GM19099 (cell line): Measurements from ENCODE around the gene AMH.

Experiments used
- POLR2A ChIP-seq: IDR thresholded peaks from 3 replicates; pipeline ENCODE4 v1.6.1; 2011; ENCODE audit warnings: low read depth; ENCODE audit not compliant: insufficient read length; ENCODE audit errors: extremely low read depth

The AMH gene

DNA sequence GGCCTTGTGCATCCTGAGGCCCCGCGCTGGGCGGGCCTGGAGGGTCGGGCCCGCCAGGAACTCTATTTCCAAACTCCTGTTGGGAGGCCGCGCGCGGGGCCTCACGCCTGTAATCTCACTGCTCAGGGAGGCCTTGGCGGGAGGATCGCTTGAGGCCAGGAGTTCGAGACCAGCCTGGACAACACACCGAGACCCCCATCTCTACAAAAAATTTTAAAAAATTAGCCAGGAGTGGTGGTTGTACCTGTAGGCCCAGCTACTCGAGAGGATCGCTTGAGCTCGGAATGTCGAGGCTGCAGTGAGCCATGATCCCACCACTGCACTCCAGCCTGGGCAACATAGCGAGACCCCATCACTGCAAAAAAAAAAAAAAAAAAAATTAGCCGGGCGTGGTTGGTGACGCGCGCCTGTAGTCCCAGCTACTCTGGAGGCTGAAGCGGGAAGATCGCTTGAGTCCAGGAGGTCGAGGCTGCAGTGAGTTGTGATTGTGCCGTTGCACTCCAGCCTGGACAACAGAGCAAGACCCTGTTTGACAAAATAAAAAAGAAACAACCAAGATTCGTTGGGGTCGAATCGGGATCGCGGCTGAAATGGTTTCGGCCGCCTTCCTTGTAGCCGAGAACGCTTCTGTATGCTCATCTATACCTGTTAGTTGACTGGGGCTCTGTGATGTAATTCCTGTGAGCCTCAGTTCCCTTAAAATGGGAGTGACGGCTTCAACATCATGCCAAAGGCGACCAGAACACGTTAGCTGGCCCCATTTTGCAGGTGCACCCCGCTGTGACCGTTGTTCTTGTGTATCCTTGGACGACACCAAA, 11.9 kb upstream of the AMH start:
- TF ChIP-seq POLR2A = no peak

DNA sequence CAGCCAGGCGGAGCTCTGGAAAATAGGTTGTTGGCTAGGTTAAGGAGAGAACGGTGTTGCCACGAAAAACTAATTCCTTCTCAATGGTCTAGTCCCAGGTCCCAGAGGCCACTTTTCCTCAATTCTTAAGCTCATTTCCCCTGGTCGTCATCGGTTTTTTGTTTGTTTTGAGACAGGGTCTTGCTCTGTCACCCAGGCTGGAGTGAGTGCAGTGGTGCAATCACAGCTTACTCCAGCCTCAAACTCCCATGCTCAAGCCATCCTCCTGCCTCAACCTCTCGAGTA, 11.3 kb upstream of the AMH start:
- TF ChIP-seq POLR2A = no peak

DNA sequence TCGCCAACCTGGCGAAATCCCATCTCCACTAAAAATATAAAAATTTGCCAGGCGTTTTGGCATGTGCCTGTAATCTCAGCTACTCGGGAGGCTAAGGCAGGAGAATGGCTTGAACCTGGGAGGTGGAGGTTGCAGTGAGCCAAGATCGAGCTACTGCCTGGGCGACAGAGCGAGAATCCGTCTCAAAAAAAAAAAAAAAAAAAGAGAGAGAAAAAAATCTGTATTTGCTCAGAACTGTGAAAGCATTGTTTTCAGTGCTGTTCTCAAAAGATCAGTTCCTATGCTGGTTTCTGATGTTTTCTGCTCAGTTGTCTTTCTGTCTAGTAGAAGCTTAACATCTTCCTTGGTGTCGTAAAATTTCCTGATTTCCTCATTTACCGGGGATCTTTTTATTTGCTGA, 9.9 kb upstream of the AMH start:
- no peak for TF ChIP-seq POLR2A

DNA sequence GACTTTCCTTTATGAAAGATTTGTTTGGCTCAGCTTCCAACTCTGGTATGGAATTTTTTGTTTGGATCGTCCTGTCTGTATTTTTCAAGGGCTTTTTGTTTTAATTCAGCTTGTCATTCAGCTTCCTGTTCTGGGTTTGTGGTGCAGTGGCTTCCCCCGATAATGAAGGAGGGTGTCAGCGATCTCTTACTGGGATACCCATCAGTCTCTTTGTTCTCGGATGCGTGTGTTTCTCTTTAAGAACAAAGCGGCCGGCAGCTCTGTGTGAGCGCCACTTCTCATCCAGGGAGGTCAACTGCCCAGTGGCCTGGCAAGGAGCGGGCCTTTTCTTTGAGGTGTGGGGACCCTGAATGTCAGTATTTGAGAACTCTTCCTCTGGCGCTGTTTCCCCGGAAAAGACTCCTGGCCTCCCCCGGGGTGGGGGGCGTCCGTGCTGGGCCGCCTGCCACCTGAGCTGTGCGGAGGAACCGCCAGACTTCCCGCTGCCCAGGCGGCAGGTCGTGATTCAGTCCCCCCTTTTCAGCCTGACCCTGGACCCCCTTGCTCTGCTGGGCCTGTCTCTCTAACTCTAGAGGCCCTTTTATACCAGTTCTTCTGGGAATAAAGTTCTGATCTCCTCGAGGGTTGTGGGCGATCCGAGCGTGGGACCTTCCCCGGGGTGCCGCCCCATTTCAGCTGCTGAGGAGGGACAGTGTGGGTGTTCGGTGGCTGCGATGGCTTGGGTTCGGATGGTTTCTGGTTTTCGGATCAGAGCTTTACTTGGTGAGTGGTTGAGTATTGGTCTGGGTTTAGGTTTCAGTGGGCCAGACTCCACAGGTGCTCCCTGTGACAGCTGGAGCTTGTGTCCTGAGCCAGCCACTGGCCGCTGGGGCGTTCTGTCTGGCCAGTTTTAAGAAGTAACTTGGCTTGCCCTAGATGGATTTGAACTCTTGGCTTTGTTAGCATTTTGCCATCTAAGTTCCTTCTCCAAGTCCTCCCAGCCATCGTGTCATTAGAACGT, 9.1 kb upstream of the AMH start:
- no peak for TF ChIP-seq POLR2A

DNA sequence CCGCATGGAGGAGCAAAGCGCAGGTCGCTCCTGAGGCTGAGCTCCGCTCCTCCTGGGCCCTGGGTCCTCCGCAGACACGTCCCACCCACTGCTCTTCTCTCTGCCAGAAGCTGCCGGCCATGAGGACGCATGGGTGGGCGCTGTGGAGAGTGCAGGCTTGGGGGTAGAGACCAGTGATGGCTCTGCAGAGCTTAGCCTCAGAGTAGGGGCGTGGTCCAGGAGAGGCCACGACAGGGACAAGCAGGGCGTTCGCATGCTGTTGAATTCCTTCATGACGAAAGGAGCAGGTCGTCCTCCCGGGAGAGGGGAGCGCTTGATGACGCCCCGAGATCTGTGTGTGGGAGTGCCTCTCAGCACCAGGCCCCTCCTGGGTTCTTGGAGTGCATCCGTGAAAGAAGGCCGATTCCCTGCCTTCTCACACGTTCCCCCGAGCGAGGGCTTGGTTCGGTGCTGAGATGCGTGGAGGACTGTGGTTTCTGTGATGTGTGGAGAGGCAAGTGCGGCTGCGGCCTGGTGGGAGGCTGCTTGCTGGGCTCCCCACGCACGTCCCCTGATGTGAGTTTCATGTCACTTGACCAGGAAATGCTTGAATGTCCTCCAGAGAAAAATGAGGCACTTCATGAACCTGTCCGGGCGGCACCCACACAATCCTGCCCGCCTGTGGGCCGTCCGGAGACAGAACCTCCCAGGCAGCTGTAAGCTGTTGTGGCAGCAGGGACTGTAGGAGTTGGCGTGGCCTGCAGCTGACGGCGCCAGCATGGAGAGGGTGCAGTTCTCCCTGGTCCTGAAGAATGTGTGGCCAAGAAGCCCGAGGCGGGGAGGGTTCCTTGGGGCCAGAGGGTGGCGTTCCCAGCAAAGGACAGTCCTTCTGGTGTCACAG, 8.0 kb upstream of the AMH start:
- TF ChIP-seq POLR2A = no peak

DNA sequence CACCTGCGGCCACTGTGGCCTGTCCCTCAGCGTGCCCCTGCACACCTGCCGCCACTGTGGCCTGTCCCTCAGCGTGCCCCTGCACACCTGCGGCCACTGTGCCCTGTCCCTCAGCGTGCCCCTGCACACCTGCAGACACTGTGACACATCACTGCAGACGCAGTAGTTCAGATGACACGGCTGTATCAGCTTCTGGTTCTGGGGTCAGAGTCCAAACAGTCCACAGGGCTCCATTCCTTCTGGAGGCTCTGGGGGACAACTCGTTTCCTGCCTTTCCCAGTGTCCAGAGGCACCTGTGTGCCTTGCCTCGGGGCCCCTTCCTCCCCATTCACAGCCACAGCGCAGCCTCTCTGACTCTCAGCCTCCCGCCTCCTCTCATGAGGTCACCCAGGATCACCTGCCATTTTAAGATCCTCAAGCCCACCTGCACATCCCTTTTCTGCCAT, 7.0 kb upstream of the AMH start:
- no peak for TF ChIP-seq POLR2A

DNA sequence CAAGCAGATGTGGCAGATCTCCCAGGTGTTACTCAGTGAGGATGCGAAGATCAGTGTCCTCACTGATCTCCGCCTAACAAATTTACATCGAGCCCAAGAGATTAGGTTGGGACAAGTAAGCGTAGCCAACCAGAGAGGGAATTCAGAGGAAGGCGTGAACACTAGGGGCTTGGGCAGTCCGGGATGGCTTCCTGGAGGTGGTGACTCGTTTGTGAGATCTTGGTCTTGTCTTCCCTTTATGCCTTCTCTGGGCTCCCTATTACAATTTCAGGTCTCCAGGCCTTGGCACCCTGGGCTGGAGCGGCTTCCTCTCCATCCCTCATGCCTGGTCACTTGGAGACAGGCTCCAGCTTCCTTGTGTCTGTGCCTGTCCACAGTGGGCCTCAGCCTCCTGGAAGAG, 6.3 kb upstream of the AMH start:
- TF ChIP-seq POLR2A = no peak

DNA sequence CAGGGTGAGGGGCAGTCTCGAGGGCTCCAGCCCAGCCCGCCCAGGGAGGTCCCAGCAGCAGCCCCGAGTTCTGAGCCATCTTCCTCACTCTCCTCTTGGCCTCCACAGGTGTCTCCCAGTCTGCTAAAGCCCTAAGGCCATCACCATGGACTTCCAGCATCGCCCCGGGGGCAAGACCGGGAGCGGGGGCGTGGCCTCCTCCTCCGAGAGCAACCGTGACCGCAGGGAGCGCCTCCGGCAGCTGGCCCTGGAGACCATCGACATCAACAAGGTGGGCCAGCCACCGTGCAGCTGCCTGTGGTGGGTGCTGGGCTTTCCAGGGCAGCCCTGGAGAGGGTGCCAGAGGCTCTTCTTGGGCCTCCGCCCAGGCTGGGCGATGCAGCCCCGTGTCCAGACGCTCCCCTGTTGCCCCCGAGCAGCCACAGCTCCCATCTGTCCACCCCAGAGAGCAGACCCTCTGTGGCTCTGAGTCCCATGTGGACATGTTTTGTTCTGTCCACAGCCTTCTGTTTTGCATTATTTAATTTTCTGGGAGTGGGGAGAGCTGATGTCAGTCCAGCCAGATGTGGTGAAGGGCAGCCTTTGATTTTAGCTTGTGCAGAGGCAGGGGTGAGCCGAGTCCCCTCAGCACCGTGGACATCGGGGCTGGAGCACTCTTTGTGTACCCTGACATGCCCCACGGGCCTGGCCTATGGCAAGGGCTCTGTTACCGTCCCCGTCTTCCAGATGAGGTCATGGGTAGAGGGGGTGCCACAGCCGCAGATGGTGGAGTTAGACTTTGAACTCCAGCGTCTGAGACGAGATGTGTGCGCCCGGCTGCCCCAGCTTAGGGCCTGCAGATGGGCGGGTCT, 5.6 kb upstream of the AMH start:
- no peak for TF ChIP-seq POLR2A

DNA sequence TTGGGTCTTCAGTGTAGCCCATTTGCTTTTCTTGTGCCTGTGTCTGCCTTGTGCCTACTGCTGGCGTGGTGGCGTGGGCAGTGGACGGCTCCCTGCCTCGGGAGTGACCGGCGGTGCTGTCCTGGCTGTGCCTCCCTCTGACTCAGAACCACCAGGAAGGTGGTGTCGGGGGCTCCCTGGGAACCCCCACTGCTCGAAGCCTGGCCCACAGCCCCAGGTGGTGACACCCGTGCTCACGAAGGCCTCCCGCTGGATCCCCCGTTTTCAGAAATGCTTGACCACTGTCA, 5.1 kb upstream of the AMH start:
- no peak for TF ChIP-seq POLR2A

DNA sequence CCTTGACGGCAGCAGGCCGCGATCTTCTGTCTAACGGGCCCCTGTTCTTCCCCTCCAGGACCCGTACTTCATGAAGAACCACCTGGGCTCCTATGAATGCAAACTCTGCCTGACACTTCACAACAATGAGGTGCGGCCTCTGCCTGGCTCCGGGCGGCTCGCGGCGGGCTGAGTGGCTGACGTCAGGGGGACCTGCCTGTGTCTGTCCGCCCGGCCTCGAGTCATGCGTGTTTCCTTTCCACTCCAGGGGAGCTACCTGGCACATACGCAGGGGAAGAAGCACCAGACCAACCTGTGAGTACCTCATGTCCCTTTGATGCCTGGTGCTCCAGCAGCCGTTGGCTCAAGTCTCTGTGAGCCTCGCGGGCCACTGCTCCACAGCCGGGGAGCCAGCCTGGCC, 4.6 kb upstream of the AMH start:
- TF ChIP-seq POLR2A = no peak

DNA sequence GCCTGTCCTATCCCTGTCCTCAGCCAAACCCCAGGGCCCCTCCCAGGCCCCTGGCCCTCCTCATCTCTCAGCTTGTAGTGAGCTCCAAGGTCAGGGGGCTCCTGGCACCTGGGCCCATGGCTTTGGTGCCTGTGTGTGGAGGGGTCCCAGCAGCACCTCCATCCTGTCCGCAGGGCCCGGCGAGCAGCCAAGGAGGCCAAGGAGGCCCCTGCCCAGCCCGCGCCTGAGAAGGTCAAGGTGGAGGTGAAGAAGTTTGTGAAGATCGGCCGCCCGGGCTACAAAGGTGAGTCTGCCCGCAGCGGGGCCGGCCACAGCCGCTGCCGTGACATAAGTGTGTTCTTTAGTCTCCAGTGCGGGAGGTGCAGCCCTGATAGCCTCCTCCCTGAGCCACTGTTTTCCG, 3.9 kb upstream of the AMH start:
- TF ChIP-seq POLR2A = no peak

DNA sequence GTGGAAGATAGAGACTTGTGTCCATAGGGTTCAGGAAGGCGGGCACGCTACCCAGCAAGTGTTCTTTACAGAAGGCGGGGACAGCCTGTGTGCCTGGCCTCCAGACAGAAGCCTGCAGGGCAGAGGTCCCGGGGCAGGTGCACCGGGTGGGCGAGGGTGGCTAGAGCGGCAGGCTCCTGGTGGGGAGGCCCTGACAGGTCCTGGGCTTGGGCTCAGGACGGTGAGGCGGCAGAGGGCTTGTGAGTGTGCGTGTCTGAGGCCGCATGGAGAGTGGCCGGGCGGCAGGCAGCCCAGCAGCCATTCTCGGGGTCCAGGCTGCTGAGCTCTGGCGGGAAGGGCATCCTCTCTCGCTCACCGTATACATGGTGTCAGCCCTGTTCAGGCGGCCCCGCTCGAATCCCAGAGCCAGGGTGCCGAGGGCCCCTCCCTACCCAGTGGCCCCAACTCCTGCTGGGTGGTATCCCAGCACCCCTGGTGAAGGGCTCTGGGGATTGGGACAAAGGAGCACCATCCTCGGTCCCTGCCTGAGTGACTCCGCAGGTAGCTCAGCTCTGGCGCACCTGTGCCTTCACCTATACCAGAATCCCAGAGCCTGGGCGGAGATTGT, 3.0 kb upstream of the AMH start:
- no peak for TF ChIP-seq POLR2A

DNA sequence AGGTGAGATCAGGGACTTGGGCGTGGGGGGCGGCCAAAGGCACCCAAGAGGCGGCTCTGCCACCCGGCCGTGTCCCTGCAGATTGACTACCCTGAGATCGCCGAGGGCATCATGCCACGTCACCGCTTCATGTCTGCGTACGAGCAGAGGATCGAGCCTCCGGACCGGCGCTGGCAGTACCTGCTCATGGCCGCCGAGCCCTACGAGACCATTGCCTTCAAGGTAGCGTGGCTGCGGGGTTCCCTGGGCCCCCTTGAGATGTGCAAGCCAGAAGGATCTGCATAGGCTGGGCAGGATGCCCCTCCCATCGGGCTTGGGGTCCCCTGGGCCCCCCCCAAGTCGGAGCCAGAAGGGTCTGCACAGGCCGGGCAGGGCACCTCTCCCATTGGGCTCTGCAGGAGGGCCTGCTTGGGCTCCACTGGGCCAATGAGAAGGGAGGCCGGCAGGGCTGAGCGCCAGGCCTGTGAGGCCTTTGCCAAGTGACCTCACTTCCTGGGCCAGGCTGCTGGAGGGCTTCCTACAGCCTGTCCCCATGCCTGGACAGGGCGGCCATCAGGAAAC, 2.2 kb upstream of the AMH start:
- no peak for TF ChIP-seq POLR2A
